NCI-H446 treated with DMSO at 0.1 percent for 48 hours (cell line): Measurements from ENCODE around the gene TMX2.
A peak's percentile ranks its signal among the peaks of the same experiment; 100 is the strongest.
"Not testable (repeated sequence)": the region's sequence is repeated elsewhere in the genome, so short reads cannot be mapped to it uniquely, and the experiment has no call there.

Source experiments
- DNase-seq: peaks from one replicate; lab custom pipeline; 2025; lab: John Stamatoyannopoulos, UW

TMX2 gene, protein sequence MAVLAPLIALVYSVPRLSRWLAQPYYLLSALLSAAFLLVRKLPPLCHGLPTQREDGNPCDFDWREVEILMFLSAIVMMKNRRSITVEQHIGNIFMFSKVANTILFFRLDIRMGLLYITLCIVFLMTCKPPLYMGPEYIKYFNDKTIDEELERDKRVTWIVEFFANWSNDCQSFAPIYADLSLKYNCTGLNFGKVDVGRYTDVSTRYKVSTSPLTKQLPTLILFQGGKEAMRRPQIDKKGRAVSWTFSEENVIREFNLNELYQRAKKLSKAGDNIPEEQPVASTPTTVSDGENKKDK

DNA sequence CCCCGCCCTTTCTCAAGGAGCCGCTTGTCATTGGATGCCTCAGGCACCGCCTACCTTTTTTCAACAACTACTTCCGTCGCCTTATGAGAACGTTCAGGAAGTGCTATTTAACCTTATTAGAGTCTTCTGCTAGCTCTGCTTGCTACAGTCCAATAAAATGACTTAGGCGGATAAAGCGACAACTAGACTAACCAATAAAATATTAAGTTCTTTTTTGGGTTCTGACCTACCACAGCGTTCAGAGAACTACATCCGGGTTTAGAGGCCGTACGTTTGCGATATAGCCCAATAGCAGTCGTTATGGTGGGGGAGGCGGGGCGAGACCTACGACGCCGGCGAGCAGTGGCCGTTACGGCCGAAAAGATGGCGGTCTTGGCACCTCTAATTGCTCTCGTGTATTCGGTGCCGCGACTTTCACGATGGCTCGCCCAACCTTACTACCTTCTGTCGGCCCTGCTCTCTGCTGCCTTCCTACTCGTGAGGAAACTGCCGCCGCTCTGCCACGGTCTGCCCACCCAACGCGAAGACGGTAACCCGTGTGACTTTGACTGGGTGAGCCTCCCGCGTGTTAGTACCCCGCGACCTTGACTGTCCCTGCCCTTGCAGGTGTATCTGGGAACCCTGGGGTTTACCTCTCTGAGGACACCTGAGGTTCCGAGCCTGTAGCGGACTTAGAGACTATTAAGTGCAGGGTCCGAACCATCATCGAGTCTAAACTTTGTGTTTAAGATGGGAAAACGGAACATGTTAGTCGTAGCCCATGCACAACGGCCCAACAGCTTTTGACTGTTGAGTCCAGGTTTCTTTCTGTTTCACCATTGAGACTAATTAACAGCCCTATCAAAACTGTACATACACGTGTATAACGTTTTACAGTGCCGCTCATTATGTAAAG lies at the start of gene TMX2:
TSS of gene TMX2 (plus strand) at position 338 of the 895 bp plus-strand sequence. CDS start at position 364, 26 bp downstream.
- peak; percentile 100 for DNase-seq

DNA sequence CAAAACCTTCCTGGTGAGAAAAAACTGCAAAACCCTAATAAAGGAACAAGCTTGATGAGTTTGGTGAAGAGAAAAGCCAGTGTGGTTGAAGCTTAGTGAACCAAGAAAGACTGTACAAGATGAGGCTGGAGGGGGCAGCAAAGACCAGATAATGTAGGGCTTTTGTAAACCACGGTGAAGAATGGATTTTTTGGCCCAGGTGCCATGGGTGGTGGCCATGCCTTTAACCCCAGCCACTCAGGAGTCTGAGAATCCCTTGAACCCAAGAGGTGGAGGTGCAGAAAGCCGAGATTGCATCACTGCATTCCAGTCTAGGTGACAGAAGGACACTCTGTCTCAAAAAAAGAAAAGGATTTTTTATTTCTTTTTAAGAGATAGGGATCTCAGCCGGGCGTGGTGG lies 49.5 kb upstream of the TMX2 start:
- no peak for DNase-seq

DNA sequence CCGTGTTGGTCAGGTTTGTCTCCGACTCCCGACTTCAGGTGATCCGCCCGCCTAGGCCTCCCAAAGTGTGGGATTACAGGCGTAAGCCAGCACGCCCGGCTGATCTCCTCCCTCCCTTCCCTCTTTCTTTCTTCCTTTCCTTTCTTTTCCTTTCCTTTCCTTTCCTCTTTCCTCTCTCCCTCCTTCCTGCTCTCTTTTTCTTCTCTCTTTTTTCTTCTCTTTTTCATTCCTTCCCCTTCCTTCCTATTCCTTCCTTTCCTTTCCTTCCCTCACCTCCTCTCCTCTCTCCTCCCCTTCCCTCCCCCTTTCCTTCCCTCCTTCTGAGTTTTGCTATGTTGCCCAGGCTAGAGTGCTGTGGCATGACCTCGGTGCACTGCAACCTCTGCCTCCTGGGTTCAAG lies 48.4 kb upstream of the TMX2 start:
- DNase-seq = no peak

GRCh38 chr11:57667117-57667735 lies 45.2 kb upstream of the TMX2 start:
- peak; percentile 98 for DNase-seq

GRCh38 chr11:57667736-57668433 lies 44.5 kb upstream of the TMX2 start, which contains the start of gene ZDHHC5:
Gene ZDHHC5, plus strand, starts transcription at chr11:57668114. Its CDS starts 4,977 bp downstream, at chr11:57673091.
- peak; percentile 99 for DNase-seq

GRCh38 chr11:57668434-57668782 lies 44.0 kb upstream of the TMX2 start:
- DNase-seq = no peak

- DNase-seq = no peak
These were observed 38.1 kb upstream of the TMX2 start for GRCh38 chr11:57674251-57674650.

GRCh38 chr11:57675176-57675941 lies 37.0 kb upstream of the TMX2 start:
- no peak for DNase-seq

GRCh38 chr11:57679396-57679795 lies 33.0 kb upstream of the TMX2 start:
- no peak for DNase-seq

GRCh38 chr11:57680552-57680874 lies 31.9 kb upstream of the TMX2 start:
- DNase-seq = no peak

GRCh38 chr11:57681168-57681567 lies 31.2 kb upstream of the TMX2 start:
- DNase-seq = no peak

DNA sequence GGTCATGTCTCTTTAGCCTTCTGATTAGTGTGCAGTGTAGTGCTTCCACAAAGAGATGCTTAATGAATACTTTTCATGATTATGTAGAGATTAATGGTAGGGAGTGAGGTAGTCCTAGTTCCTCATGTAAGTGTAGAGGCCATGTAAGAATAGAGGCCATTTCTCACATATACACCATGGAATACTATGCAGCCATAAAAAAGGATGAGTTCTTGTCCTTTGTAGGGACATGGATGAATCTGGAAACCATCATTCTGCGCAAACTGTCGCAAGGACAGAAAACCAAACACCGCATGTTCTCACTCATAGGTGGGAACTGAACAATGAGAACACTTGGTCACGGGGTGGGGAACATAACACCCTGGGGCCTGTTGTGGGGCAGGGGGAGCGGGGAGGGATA lies 21.9 kb upstream of the TMX2 start:
- DNase-seq = not testable (repeated sequence)

DNA sequence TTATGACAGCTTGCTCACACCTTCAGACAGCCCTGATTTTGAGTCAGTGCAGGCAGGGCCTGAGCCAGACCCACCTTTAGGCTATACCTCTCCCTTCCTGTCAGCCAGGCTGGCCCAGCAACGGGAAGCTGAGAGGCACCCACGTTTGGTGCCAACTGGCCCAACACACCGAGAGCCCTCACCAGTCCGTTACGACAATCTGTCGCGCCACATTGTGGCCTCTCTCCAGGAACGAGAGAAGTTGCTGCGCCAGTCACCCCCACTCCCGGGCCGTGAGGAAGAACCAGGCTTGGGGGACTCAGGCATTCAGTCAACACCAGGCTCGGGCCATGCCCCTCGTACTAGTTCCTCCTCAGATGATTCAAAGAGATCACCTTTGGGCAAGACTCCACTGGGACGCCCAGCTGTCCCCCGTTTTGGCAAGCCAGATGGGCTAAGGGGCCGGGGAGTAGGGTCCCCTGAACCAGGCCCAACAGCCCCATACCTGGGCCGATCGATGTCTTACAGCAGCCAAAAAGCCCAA lies 13.5 kb upstream of the TMX2 start:
- DNase-seq = no peak

- DNase-seq = no peak
These were observed 12.6 kb upstream of the TMX2 start for GRCh38 chr11:57699813-57700212.

DNA sequence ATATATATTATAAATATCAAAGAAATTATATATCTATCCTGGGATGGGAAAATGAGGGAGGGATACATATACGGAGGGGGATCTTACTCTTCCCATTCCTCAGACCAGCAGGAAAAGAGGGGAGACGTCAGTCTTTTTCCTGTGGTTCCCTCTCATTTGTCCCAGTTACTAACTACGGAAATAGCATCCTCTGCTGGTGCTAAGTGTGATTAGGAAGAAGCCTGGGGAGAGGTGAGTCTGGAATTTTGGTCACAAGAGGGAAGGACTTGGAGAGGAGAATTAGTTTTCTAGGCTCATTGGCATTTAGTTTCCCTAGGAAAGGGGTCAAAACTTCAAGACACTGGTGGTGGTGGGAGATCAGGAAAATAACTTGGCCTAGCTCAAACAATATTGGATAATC lies 12.0 kb upstream of the TMX2 start:
- no peak for DNase-seq

DNA sequence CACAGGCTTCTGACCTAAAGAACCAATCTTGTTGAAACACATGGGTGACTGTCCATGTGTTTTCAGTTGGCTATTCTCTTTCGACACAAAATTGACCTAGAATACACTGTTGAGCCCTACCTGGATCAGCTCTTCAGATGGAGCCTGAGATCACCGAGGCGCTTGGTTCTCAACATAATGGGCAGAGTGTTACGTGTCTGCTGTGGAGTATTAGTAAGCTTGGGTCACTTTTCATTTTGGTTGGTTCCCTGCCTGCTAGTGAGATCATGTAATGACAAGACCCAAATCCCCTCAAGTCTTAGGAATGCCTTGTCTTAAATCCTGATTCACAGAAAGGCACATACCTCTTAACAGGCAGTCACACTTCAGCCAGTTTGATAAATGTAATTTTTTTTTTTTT lies 9.1 kb upstream of the TMX2 start:
- DNase-seq = no peak

DNA sequence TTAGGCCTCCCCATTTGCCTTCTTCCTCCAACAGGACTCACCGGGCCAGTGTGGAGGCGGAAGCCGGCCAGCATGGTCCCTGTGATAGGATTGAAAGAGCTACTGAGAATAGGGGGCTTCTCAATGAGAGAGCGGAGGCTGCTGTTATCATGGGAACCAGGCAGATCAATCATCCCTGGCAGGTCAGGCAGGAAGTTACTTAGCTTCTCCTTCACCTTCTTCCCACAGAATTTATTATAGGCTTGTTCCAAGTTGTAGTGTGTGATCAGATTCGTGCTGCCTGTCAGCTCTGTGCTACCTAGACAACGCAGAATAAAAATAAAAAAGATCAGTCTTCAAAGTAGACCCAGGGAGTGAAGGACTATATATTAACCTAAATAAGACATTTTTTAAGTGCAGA lies 7.5 kb upstream of the TMX2 start:
- no peak for DNase-seq

GRCh38 chr11:57705432-57705831 lies 7.0 kb upstream of the TMX2 start:
- DNase-seq = not testable (repeated sequence)

GRCh38 chr11:57709802-57710367 lies 2.5 kb upstream of the TMX2 start:
- no peak for DNase-seq

DNA sequence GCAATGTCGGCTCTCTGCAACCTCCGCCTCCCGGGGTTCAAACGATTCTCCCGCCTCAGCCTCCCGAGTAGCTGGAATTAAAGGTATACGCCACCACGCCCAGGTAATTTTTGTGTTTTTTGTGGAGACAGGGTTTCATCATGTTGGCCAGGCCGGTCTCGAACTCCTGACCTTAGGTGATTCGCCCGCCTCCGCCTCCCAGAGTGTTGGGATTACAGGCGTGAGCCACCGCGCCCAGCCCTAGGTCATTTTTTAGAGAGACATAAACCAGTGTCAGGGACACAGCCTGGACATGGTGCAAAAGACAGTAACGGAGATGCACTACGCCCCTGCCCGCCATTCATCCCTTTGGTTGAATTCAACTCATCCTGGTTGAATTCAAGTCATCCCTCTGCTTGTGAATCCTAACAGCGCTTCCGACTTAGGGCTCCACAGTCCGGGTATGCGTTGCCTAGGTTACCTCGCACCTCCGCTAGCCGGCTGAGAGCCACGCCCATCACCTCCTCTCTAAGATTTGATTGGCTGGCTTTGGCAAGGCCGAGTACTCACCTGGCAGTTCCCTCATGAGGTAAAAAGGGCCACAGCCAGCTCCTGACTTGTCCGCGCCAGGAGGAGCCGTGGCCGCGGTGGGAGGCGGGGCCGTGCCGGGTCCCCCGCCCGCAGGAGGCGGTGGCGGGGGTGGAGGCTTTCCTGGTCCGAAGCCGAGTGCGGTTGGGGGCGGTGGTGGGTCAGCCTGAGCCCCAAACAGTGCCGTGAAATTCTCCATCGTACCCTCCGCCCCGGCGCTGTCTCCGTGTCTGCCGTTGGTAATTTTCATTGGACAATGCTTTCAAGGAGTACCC lies 758 bp upstream of the TMX2 start, which contains the start of gene MED19:
TSS of gene MED19 (minus strand) at position 802 of the 842 bp plus-strand sequence. CDS start at position 766, 36 bp downstream.
- peak; percentile 53 for DNase-seq
